HepG2 (cell line): Measurements from ENCODE around the gene GALNT1. TPM values are rescaled to one million over a fixed set of nuclear protein-coding genes. Genes with fewer than 3 reads are reported as not detected.

Source experiments
- ATAC-seq: fragments of 200-7000 bp; cut with Tn5 transposase; 3 replicates; pipeline ENCODE4 v1.9.1; 2020; ENCODE audit warnings: mild to moderate bottlenecking, moderate library complexity
- BruUV-seq: library from RNA; stranded (reverse); fragments of 400-500 nt; replicated peaks from 2 replicates; lab custom pipeline; 2021; lab: Mats Ljungman, UMichigan
- CTCF ChIA-PET: fragments of 300-600 bp; formaldehyde crosslinking; extraction: SDS; loops from one replicate; lab custom pipeline; 2021; ENCODE audit warnings: low total read pairs, inconsistent platforms, low intra/inter-chr PET ratio; lab: Yijun Ruan, JAX
- POLR2A ChIA-PET: fragments of 350-600 bp; sonication (Branson Sonifier 250); formaldehyde crosslinking; loops from one replicate; lab custom pipeline; 2020; ENCODE audit warnings: antibody characterized with exemption, inconsistent platforms; lab: Yijun Ruan, JAX
- DNase-seq: peaks from one replicate; pipeline ENCODE4 v3.0.0-alpha.2; 2015; ENCODE audit warnings: low spot score
- FAIRE-seq: peaks from 3 replicates; lab custom pipeline; 2011; peaks lifted over from hg19 to GRCh38; lab: Jason Lieb, UNC
- H2AFZ ChIP-seq: one replicate; pipeline ENCODE4 v1.6.1; 2011; ENCODE audit warnings: low read length, inconsistent platforms
- H3K27ac ChIP-seq: fragments of 300-600 bp; 3 replicates; pipeline ENCODE4 v1.8.0; 2011; ENCODE audit warnings: mixed run types, mild to moderate bottlenecking, mixed read lengths, low read length, inconsistent platforms; ENCODE audit not compliant: insufficient read depth; ENCODE audit errors: extremely low read length
- H3K27me3 ChIP-seq, 2 experiments: fragments of 200-600 bp in 1 of 2; 2 replicates in 1 of 2; 3 replicates in 1 of 2; pipeline versions ENCODE4 v1.6.0 to v1.8.0; 2011; ENCODE audit warnings: low read length in 2 of 2, mild to moderate bottlenecking in 2 of 2, moderate library complexity in 2 of 2, inconsistent platforms in 1 of 2; ENCODE audit not compliant: insufficient read depth in 2 of 2, control insufficient read depth in 1 of 2
- H3K36me3 ChIP-seq, 2 experiments: fragments of 200-600 bp in 1 of 2; replicated peaks in 1 of 2; 2 replicates in 1 of 2; 3 replicates in 1 of 2; pipeline versions ENCODE4 v1.5.1 to v1.8.0; 2011; ENCODE audit warnings: low read length in 2 of 2, inconsistent platforms in 1 of 2; ENCODE audit not compliant: insufficient read depth in 2 of 2, control insufficient read depth in 1 of 2
- H3K4me1 ChIP-seq: 2 replicates; pipeline ENCODE4 v1.5.1; 2012; ENCODE audit warnings: low read length, inconsistent platforms; ENCODE audit not compliant: insufficient read depth
- H3K4me2 ChIP-seq: 2 replicates; pipeline ENCODE4 v1.6.0; 2011; ENCODE audit warnings: low read depth, low read length, inconsistent platforms
- H3K4me3 ChIP-seq, 3 experiments: fragments of 200-600 bp in 1 of 3; sonication (generic), shearing (Covaris generic) in 1 of 3; replicated peaks in 1 of 3; 2 replicates each; pipeline ENCODE4 v1.5.1; 2011 to 2016; ENCODE audit warnings: low read length in 3 of 3, inconsistent platforms in 2 of 3, low read depth in 2 of 3, mild to moderate bottlenecking in 2 of 3, control low read depth in 1 of 3, mixed read lengths in 1 of 3; ENCODE audit not compliant: insufficient read depth in 1 of 3
- H3K79me2 ChIP-seq: one replicate; pipeline ENCODE4 v1.6.1; 2011; ENCODE audit warnings: low read length, inconsistent platforms; ENCODE audit not compliant: insufficient read depth
- H3K9ac ChIP-seq: 2 replicates; pipeline ENCODE4 v1.6.0; 2011; ENCODE audit warnings: mild to moderate bottlenecking, low read depth, low read length, inconsistent platforms; ENCODE audit not compliant: insufficient read depth
- H3K9me3 ChIP-seq: 2 replicates; pipeline ENCODE4 v1.5.1; 2012; ENCODE audit warnings: mild to moderate bottlenecking, low read length
- H4K20me1 ChIP-seq: 2 replicates; pipeline ENCODE4 v1.6.0; 2011; ENCODE audit warnings: inconsistent platforms, mild to moderate bottlenecking, low read length, moderate library complexity; ENCODE audit not compliant: insufficient read depth
- MAFF ChIP-seq: IDR thresholded peaks from 2 replicates; pipeline ENCODE4 v1.6.1; 2011; ENCODE audit warnings: low read depth, low read length, improper control_type of control experiment
- MAFK ChIP-seq, 2 experiments: IDR thresholded peaks in 1 of 2; conservative IDR thresholded peaks in 1 of 2; 2 replicates each; pipeline ENCODE4 v1.6.1; 2011; ENCODE audit warnings: improper control_type of control experiment in 2 of 2, low read length in 2 of 2
- SNAPC2 ChIP-seq: sonication (generic); formaldehyde crosslinking; IDR thresholded peaks from 2 replicates; pipeline ENCODE4 v1.8.1; 2022; ENCODE audit warnings: mild to moderate bottlenecking, missing genetic modification reagents
- SP5 ChIP-seq: IDR thresholded peaks from 2 replicates; pipeline ENCODE4 v1.6.1; 2016; ENCODE audit warnings: low read depth, borderline replicate concordance
- ZFP36L2 ChIP-seq: sonication (generic); formaldehyde crosslinking; IDR thresholded peaks from 2 replicates; pipeline ENCODE4 v1.4.0; 2020; ENCODE audit warnings: missing genetic modification reagents
- ZNF124 ChIP-seq: sonication (generic); formaldehyde crosslinking; IDR thresholded peaks from 2 replicates; pipeline ENCODE4 v1.4.0; 2020; ENCODE audit warnings: missing genetic modification reagents
- ZNF446 ChIP-seq: sonication (generic); formaldehyde crosslinking; IDR thresholded peaks from 2 replicates; pipeline ENCODE4 v1.5.0; 2020; ENCODE audit warnings: mild to moderate bottlenecking, missing genetic modification reagents
- ZNF577 ChIP-seq: sonication (generic); formaldehyde crosslinking; IDR thresholded peaks from 2 replicates; pipeline ENCODE4 v1.4.0; 2020; ENCODE audit warnings: mild to moderate bottlenecking, low read depth, missing genetic modification reagents, borderline replicate concordance
- ZNF644 ChIP-seq: IDR thresholded peaks from 2 replicates; pipeline ENCODE4 v1.6.1; 2016; ENCODE audit warnings: low read depth
- ZNF670 ChIP-seq: sonication (generic); formaldehyde crosslinking; IDR thresholded peaks from 2 replicates; pipeline ENCODE4 v1.8.0; 2022; ENCODE audit warnings: mild to moderate bottlenecking, missing genetic modification reagents, borderline replicate concordance
- WGBS: methylation state at CpG from one replicate; pipeline ENCODE4 v1.1.6; 2017; ENCODE audit warnings: low lambda C conversion rate; 5-methylcytosine and 5-hydroxymethylcytosine counted together
- in situ Hi-C: cut with HindIII; loops from 2 replicates; pipeline ENCODE4 v1.10.0; 2017; ENCODE audit warnings: low pct_unique_long_range_greater_than_20kb; ENCODE audit not compliant: extremely low pct_ligation_motif_present
- intact Hi-C: fragments of 100-400 bp; cut with micrococcal nuclease; formaldehyde crosslinking; loops from one replicate; pipeline ENCODE4 v1.10.0; 2022; ENCODE audit not compliant: unreplicated experiment
- polyA plus RNA-seq, 8 experiments: library from polyadenylated mRNA; depleted of rRNA in 3 of 8; stranded (reverse) in 7 of 8; unstranded in 1 of 8; fragments of >200 nt; fragmentation: Illumina TruSeq in 4 of 8; extraction: Trizol in 4 of 8; gene quantifications; 2 replicates each; pipeline versions ENCODE4 v1.2.1 to v1.2.3, GENCODE V29; 2011 to 2016; ENCODE audit warnings: low read depth in 4 of 8, missing spikeins in 1 of 8, mixed read lengths in 1 of 8; ENCODE audit not compliant: insufficient read depth in 1 of 8
- total RNA-seq, 5 experiments: library from RNA; depleted of rRNA; stranded (reverse); fragments of >200 nt; fragmentation: Illumina TruSeq; extraction: Trizol; gene quantifications; 2 replicates each; pipeline ENCODE4 v1.2.3, GENCODE V29; 2016; ENCODE audit warnings: low read depth in 1 of 5
- TF ChIP-seq, protein P1 (sequence below): sonication (generic); formaldehyde crosslinking; IDR thresholded peaks from 2 replicates; pipeline ENCODE4 v1.5.0; 2020; ENCODE audit warnings: missing genetic modification reagents, mild to moderate bottlenecking, borderline replicate concordance
- TF ChIP-seq, protein P2 (sequence below): sonication (generic); formaldehyde crosslinking; IDR thresholded peaks from 2 replicates; pipeline ENCODE4 v1.5.0; 2020; ENCODE audit warnings: missing genetic modification reagents

Gene GALNT1
- total and polyA plus RNA-seq, 2 of the 13 experiments (the other 11 are each of a cell fraction or from before 2014, with no cell fraction given): 41.1 to 100 TPM

DNA sequence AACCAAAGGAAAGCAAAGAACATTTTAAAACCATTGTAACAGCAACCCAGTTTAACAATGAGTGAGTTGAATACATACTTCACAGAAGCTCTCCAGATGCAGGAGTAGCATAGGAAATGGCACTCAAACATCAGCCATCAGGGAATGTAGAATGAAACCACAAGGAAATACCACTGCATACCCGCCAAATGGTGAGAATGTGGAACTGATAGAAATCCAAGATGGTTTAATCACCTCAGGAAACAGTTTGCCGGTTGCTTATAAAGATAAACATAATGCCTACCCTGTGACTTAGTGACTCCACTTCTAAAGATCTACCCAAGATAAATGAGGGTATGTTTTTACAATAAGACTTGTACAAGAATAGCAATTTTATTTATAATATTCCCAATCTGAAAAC, 132.0 kb downstream of the GALNT1 start:
- Histone ChIP-seq H3K4me3 (no peak overlapping the region), H3K9ac (no peak overlapping the region), H3K4me1 (peaks cover 67% of the 10 kb centered on the region), H2AFZ (no peak overlapping the region), H3K27ac (no peak overlapping the region), H3K4me2 (no peak overlapping the region), H3K9me3 (peaks cover 6% of the 10 kb centered on the region), H3K27me3 (no peaks in the 10 kb centered on the region), H3K79me2 (no peaks in the 10 kb centered on the region), H4K20me1 (no peaks in the 10 kb centered on the region), H3K36me3 (peaks cover 0 to 3% of the 10 kb centered on the region in 2 experiments; a peak in 1 of 5 replicates)
- TF ChIP-seq ZNF446: no peak
- no peak for TF ChIP-seq ZNF577 (CRISPR knock-in tag)
- TF ChIP-seq ZNF124 (CRISPR knock-in tag): no peak
- TF ChIP-seq, protein P1, sequence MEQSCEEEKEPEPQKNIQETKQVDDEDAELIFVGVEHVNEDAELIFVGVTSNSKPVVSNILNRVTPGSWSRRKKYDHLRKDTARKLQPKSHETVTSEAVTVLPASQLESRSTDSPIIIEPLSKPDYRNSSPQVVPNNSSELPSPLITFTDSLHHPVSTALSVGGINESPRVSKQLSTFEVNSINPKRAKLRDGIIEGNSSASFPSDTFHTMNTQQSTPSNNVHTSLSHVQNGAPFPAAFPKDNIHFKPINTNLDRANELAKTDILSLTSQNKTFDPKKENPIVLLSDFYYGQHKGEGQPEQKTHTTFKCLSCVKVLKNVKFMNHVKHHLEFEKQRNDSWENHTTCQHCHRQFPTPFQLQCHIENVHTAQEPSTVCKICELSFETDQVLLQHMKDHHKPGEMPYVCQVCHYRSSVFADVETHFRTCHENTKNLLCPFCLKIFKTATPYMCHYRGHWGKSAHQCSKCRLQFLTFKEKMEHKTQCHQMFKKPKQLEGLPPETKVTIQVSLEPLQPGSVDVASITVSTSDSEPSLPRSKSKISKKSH (CRISPR knock-in tag): no peak
- DNase-seq (no peak), ATAC-seq (no peak), FAIRE-seq (no peak)
- BruUV-seq: no TSS peak
- ChIA-PET POLR2A (interaction anchor here (1.7 kb wide), 1 partner anchor 10 kb away, joined by 5 read pairs; no protein-coding TSS in a partner anchor), CTCF (no interaction called here)
- 95% methylated on average over 2 of the region's 2 CpGs for WGBS
- in situ Hi-C loops: no loop called here
- intact Hi-C loops: no loop called here

DNA sequence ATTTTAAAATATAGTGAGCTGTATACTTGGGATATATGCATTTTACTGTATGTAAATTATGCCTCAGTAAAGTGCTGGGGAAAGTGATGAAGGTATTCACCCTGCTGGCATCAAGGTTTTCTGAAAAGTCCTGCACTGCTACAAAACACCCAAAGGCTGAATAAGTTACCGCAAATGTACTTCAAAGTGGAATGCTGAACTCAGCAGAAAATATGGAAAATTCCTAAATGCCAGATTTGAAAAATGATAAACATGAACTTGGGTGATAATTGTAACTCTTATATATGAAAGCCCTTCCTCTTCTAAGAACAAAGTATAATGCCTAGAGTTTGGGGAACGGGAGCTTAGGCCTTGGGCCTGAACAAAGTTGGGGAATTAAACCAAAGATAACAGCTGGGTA, 133.0 kb downstream of the GALNT1 start:
- intact Hi-C loops: no loop called here
- no peak overlapping the region for H2AFZ ChIP-seq
- no peak overlapping the region for H3K4me2 ChIP-seq
- ChIA-PET POLR2A (interaction anchor here (1.7 kb wide), 1 partner anchor 11 kb away, joined by 5 read pairs; no protein-coding TSS in a partner anchor), CTCF (no interaction called here)
- FAIRE-seq (no peak), DNase-seq (no peak), ATAC-seq (no peak)
- H3K9ac ChIP-seq: no peak overlapping the region
- BruUV-seq: no TSS peak
- H4K20me1 ChIP-seq: no peaks in the 10 kb centered on the region
- H3K27ac ChIP-seq: peak overlapping the region; percentile 69
- no peaks in the 10 kb centered on the region for H3K27me3 ChIP-seq
- no peaks in the 10 kb centered on the region for H3K79me2 ChIP-seq
- peaks cover 16% of the 10 kb centered on the region for H3K9me3 ChIP-seq
- peaks cover 67% of the 10 kb centered on the region for H3K4me1 ChIP-seq
- WGBS: 100% methylated on average over 2 of the region's 2 CpGs
- H3K36me3 ChIP-seq: peaks cover 0 to 3% of the 10 kb centered on the region in 2 experiments; a peak in 1 of 5 replicates
- H3K4me3 ChIP-seq: no peak overlapping the region
- TF ChIP-seq ZNF670 (CRISPR knock-in tag) (0 out of 2 replicates have a peak, but pooled peaks have one; percentile 28), SNAPC2 (CRISPR knock-in tag) (no peak), MAFK (conservative IDR thresholded peaks at IDR 0.05 in 1 of 2, IDR thresholded peaks at IDR 0.05 in 1 of 2; ENCODE audit: low read length in 2 of 2) (peak; percentile 84 to 90), MAFF (peak; percentile 85), ZFP36L2 (CRISPR knock-in tag) (no peak), SP5 (CRISPR knock-in tag) (no peak), ZNF644 (CRISPR knock-in tag) (no peak)
- TF ChIP-seq, protein P2, sequence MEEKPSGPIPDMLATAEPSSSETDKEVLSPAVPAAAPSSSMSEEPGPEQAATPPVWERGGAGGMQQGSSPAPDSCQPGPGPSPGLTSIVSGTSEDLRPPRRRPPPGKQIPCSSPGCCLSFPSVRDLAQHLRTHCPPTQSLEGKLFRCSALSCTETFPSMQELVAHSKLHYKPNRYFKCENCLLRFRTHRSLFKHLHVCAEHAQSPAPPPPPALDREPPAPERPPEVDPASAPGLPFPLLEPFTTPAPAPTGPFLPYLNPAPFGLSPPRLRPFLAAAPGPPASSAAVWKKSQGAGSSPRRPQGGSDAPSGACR: no peak
- in situ Hi-C loops: no loop called here
